Measurements from ENCODE around the gene SUPT4H1.

SUPT4H1 gene

DNA sequence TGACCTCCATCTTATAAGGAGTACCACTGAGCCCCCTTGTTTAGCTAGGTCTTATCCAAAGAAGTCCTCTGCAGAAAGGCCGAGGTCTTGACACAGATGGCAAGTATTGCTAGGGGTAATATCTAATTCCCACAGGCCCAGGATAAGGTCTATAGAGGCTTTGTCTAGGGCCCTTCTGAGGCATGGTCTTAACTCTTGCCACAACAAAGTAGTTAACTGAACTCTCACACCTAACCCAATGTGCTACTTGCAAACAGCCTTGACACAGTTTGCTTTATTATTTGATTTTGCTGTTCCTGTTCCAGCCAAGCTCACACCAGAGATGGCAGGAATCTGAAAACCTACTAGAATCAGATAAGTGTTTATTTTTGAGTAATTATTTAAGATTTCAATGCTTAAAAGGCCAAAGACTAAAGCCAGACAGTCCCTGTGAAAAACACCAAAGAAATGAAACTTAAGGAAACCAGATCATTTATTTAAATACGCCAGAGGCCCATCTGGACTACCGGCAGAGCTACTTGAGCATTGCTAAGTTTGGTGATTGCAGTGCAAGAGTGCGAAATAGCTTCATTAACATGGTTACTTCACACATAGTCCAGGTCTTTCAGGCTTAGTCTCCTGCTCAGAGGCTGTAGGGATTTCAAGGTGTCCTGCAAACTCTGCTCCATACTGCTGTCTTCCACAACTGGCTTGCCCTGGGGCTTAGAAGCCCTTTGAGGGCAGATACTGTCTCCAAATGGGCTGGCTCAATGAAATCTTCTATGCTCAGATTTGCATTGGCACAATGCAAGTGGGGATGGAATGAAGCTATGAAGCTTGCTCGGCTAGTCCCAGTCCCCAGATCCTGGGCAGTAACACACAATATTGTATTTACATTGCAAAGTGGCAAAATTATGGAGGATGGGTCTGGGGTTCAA lies 28.5 kb upstream of the SUPT4H1 start:
- peaks cover 33% of the 10 kb centered on the region for H3K4me1 ChIP-seq (ENCODE audit: low read length)
- H3K9me3 ChIP-seq (ENCODE audit: insufficient read depth, low read length) = no peaks in the 10 kb centered on the region
- H3K9ac ChIP-seq (ENCODE audit: low read length) = no peak overlapping the region
- H3K4me3 ChIP-seq (ENCODE audit: low read length) = no peak overlapping the region
- no peaks in the 10 kb centered on the region for H3K79me2 ChIP-seq (ENCODE audit: low read length)
- H3K27ac ChIP-seq (ENCODE audit: low read length) = no peak overlapping the region
- H4K20me1 ChIP-seq (ENCODE audit: insufficient read depth, low read length) = no peaks in the 10 kb centered on the region
- no peak overlapping the region for H2AFZ ChIP-seq (ENCODE audit: low read depth, low read length)
- TF ChIP-seq, protein P1, sequence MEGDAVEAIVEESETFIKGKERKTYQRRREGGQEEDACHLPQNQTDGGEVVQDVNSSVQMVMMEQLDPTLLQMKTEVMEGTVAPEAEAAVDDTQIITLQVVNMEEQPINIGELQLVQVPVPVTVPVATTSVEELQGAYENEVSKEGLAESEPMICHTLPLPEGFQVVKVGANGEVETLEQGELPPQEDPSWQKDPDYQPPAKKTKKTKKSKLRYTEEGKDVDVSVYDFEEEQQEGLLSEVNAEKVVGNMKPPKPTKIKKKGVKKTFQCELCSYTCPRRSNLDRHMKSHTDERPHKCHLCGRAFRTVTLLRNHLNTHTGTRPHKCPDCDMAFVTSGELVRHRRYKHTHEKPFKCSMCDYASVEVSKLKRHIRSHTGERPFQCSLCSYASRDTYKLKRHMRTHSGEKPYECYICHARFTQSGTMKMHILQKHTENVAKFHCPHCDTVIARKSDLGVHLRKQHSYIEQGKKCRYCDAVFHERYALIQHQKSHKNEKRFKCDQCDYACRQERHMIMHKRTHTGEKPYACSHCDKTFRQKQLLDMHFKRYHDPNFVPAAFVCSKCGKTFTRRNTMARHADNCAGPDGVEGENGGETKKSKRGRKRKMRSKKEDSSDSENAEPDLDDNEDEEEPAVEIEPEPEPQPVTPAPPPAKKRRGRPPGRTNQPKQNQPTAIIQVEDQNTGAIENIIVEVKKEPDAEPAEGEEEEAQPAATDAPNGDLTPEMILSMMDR (IDR thresholded peaks at IDR 0.05; ENCODE audit: low read depth, low read length) = no peak
- TF ChIP-seq EZH2phosphoT487 (IDR thresholded peaks at IDR 0.05; ENCODE audit: low read depth) = no peak
- no peaks in the 10 kb centered on the region for H3K36me3 ChIP-seq (replicated peaks; ENCODE audit: low read depth, low read length)
- H3K27me3 ChIP-seq (ENCODE audit: low read depth, low read length) = no peaks in the 10 kb centered on the region
- H3K4me2 ChIP-seq (ENCODE audit: low read length) = no peak overlapping the region

DNA sequence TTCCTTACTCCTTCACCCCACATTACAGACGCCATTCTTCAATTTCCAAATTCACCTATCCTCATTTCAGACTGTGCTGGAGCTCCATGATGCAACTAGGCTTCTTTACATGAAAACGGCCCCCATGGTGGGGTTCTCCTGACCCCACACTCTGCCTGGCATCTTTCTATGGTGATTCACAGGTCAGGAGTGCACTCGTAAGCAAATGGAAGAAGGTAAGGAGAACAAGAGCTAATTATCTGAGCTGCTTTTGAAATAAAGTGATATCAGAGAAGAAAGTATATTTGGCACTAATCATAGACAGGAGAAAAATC lies 27.5 kb upstream of the SUPT4H1 start:
- H3K27ac ChIP-seq (ENCODE audit: low read length) = no peak overlapping the region

DNA sequence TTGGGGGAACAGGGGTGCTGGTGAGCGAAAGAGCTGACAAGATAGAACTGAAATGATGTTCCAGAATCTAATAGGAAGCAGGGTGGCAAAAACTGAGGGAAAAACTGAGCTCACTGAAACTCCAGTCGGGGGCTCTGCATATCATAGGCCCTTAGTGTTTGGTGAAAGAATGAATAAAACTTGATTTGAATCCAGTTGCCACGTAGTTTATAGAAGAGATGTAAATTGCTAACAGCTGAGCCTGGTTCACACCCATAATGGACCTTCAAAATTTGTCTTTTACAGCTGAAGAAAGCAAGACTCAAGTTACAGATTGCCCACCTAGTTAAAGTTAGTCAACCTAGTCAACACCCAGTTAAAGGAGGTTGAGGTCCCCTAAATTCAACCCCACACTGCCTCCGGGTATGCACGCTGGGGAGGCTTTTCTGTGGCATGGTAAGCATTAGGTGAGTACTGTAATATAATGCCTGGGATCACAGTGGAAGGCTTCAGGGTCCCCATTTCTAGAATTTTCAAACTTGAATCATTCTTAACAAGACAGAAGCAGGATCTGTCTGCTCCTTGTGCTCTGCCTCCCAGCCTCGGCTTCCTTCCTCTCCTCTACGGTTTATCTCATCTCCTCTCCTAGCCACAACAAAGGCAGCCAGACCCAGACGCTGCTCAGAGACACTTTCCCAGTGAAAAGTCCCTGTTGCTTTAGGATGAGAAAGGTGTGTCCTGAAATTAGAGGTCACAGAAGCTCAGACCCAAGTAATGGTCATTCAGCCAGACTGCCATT lies 26.9 kb upstream of the SUPT4H1 start:
- no peaks in the 10 kb centered on the region for H4K20me1 ChIP-seq (ENCODE audit: insufficient read depth, low read length)
- H2AFZ ChIP-seq (ENCODE audit: low read depth, low read length) = no peak overlapping the region
- no peak overlapping the region for H3K4me2 ChIP-seq (ENCODE audit: low read length)
- no peaks in the 10 kb centered on the region for H3K79me2 ChIP-seq (ENCODE audit: low read length)
- no peak overlapping the region for H3K27ac ChIP-seq (ENCODE audit: low read length)
- H3K9me3 ChIP-seq (ENCODE audit: insufficient read depth, low read length) = no peaks in the 10 kb centered on the region
- TF ChIP-seq, protein P1 (IDR thresholded peaks at IDR 0.05; ENCODE audit: low read depth, low read length) = no peak
- no peaks in the 10 kb centered on the region for H3K27me3 ChIP-seq (ENCODE audit: low read depth, low read length)
- H3K4me3 ChIP-seq (ENCODE audit: low read length) = no peak overlapping the region
- no peaks in the 10 kb centered on the region for H3K36me3 ChIP-seq (replicated peaks; ENCODE audit: low read depth, low read length)
- peaks cover 33% of the 10 kb centered on the region for H3K4me1 ChIP-seq (ENCODE audit: low read length)
- no peak overlapping the region for H3K9ac ChIP-seq (ENCODE audit: low read length)

More for the DNA sequence above, 27.5 kb upstream of the SUPT4H1 start:
- H3K36me3 ChIP-seq (replicated peaks; ENCODE audit: low read depth, low read length) = no peaks in the 10 kb centered on the region
- H3K4me2 ChIP-seq (ENCODE audit: low read length) = no peak overlapping the region
- H3K4me1 ChIP-seq (ENCODE audit: low read length) = peaks cover 33% of the 10 kb centered on the region
- H4K20me1 ChIP-seq (ENCODE audit: insufficient read depth, low read length) = no peaks in the 10 kb centered on the region
- no peaks in the 10 kb centered on the region for H3K9me3 ChIP-seq (ENCODE audit: insufficient read depth, low read length)
- H3K4me3 ChIP-seq (ENCODE audit: low read length) = no peak overlapping the region
- H3K27me3 ChIP-seq (ENCODE audit: low read depth, low read length) = no peaks in the 10 kb centered on the region
- H3K79me2 ChIP-seq (ENCODE audit: low read length) = no peaks in the 10 kb centered on the region
- H2AFZ ChIP-seq (ENCODE audit: low read depth, low read length) = no peak overlapping the region
- H3K9ac ChIP-seq (ENCODE audit: low read length) = no peak overlapping the region
- TF ChIP-seq, protein P1 (IDR thresholded peaks at IDR 0.05; ENCODE audit: low read depth, low read length) = no peak
- no peak for TF ChIP-seq EZH2phosphoT487 (IDR thresholded peaks at IDR 0.05; ENCODE audit: low read depth)

DNA sequence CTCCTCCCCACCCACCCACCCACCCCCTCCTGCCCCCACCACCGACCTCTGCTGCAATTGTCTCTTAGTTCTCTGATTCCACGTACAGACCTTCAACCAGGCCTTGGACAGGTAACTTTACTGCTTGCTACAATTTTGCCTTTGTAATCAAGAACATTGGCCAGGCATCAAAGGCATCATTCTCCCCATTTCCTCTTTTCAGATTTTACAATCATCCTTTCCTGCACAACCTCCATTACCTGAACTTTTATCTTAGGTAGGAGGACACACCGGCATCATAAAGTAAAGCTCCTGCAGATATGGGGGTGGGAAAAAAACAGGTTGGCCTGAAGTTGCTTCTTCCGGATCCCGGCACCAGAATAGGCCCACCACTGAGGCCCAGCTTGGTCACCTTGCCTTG lies 25.7 kb upstream of the SUPT4H1 start:
- no peaks in the 10 kb centered on the region for H3K27me3 ChIP-seq (ENCODE audit: low read depth, low read length)
- H3K9me3 ChIP-seq (ENCODE audit: insufficient read depth, low read length) = no peaks in the 10 kb centered on the region
- H3K4me1 ChIP-seq (ENCODE audit: low read length) = peaks cover 25% of the 10 kb centered on the region
- H3K36me3 ChIP-seq (replicated peaks; ENCODE audit: low read depth, low read length) = no peaks in the 10 kb centered on the region
- no peak overlapping the region for H2AFZ ChIP-seq (ENCODE audit: low read depth, low read length)
- TF ChIP-seq EZH2phosphoT487 (IDR thresholded peaks at IDR 0.05; ENCODE audit: low read depth) = no peak
- TF ChIP-seq, protein P1 (IDR thresholded peaks at IDR 0.05; ENCODE audit: low read depth, low read length) = no peak
- H3K79me2 ChIP-seq (ENCODE audit: low read length) = no peaks in the 10 kb centered on the region
- no peak overlapping the region for H3K4me2 ChIP-seq (ENCODE audit: low read length)
- H3K9ac ChIP-seq (ENCODE audit: low read length) = no peak overlapping the region
- no peak overlapping the region for H3K4me3 ChIP-seq (ENCODE audit: low read length)
- H4K20me1 ChIP-seq (ENCODE audit: insufficient read depth, low read length) = no peaks in the 10 kb centered on the region
- H3K27ac ChIP-seq (ENCODE audit: low read length) = no peak overlapping the region

Measured in OCI-LY3 (cell line).